Adrenal gland (tissue), 12 donors: ENCODE results near the gene RPS6KL1. TPM values are rescaled to one million over a fixed set of nuclear protein-coding genes. Genes with fewer than 3 reads are reported as not detected.

Source experiments
- DNase-seq, 7 donors: peaks; one replicate each; pipeline ENCODE4 v3.0.0-alpha.2; 2019 to 2020
- H3K27ac ChIP-seq, 5 donors: fragments of 200-600 bp; sonication (generic) in 4 of 5; 1 replicate in 3 of 5; 2 replicates in 2 of 5; pipeline versions ENCODE4 v1.5.1 to v1.8.0; 2016 to 2020; ENCODE audit warnings: mild to moderate bottlenecking in 1 of 5
- H3K27me3 ChIP-seq: fragments of 200-600 bp; 2 replicates; pipeline ENCODE4 v1.8.0; 2021
- H3K36me3 ChIP-seq, 2 donors: fragments of 200-600 bp; replicated peaks in 1 of 2; 1 replicate in 1 of 2; 2 replicates in 1 of 2; pipeline versions ENCODE4 v1.5.1 to v1.8.0; 2018 to 2022
- H3K4me1 ChIP-seq, 2 donors: fragments of 200-600 bp; replicated peaks in 1 of 2; 1 replicate in 1 of 2; 2 replicates in 1 of 2; pipeline versions ENCODE4 v1.5.1 to v1.8.0; 2018 to 2021
- H3K4me3 ChIP-seq, 4 donors: fragments of 200-600 bp; sonication (generic) in 3 of 4; one replicate each; pipeline ENCODE4 v1.5.1; 2016 to 2018
- H3K9me3 ChIP-seq, 3 donors: fragments of 200-600 bp; sonication (generic) in 1 of 3; replicated peaks in 1 of 3; 1 replicate in 2 of 3; 2 replicates in 1 of 3; pipeline versions ENCODE4 v1.5.1 to v1.8.0; 2016 to 2021
- POLR2A ChIP-seq, 2 donors: fragments of 450-650 bp; IDR thresholded peaks; one replicate each; pipeline ENCODE4 v1.6.1; 2017; ENCODE audit warnings: antibody characterized with exemption in 2 of 2, mild to moderate bottlenecking in 2 of 2, moderate library complexity in 1 of 2
- WGBS, 4 donors: extraction: QIAGEN DNeasy Blood & Tissue Kit in 2 of 4; methylation state at CpG; one replicate each; pipeline versions ENCODE4 v1.1.5 to v1.1.7; 2013 to 2017; 5-methylcytosine and 5-hydroxymethylcytosine counted together
- intact Hi-C, 2 donors: fragments of 100-400 bp; cut with DNase I; formaldehyde crosslinking; loops; one replicate each; pipeline versions ENCODE4 v1.14.1 to v1.15.0; 2022 to 2023
- polyA plus RNA-seq, 3 donors: library from polyadenylated mRNA; stranded (reverse); fragments of 200-250 nt in 2 of 3; fragments of 350-450 nt in 1 of 3; fragmentation: Illumina TruSeq in 1 of 3; extraction: RNeasy Lipid Tissue Mini Kit (QIAGEN cat#74804) in 1 of 3; gene quantifications; one replicate each; pipeline ENCODE4 v1.2.3, GENCODE V29; 2013 to 2014
- total RNA-seq, 9 donors: library from RNA; depleted of rRNA in 4 of 9; stranded (reverse); fragments of >200 nt in 4 of 9; fragments of 120-200 nt in 1 of 9; fragmentation: NEBNext Ultra II Directional in 1 of 9; extraction: Animal tissue kit (Norgen Biotek cat#: 25700) in 1 of 9; gene quantifications; one replicate each; pipeline versions ENCODE4 v1.1.0 to v1.2.4, GENCODE V29; 2013 to 2023
- TF ChIP-seq, protein P1 (sequence below), 6 experiments: fragments of 450-650 bp in 4 of 6; fragments of 200-600 bp in 2 of 6; sonication (generic) in 1 of 6; IDR thresholded peaks; 1 replicate in 5 of 6; 2 replicates in 1 of 6; pipeline versions ENCODE4 v1.5.1 to v1.8.0; 2016 to 2021; ENCODE audit warnings: antibody characterized with exemption in 6 of 6, mild to moderate bottlenecking in 2 of 6, moderate library complexity in 1 of 6
- donor health status: healthy with polysubstance abuse.
- donor health status: Bipolar disorder and iron deficiency.
- donor health status: DM: yes; HTN: yes; CAD: no.
- donor health status: DM: no; HTN: no; CAD: no.
- donor health status: DM: no; HTN: no; CAD: no.
- donor health status: DM: yes; HTN: yes; CAD: no.

RPS6KL1 gene
- total and polyA plus RNA-seq, 12 donors = 2.0 to 28.2 (median 5.3) TPM

GRCh38 chr14:74907744-74908143 lies 15.3 kb downstream of the RPS6KL1 start:
- intact Hi-C loops = loop anchor here (5.0 kb wide), 1 partner anchor 45 kb away; no protein-coding TSS in a partner anchor
- TF ChIP-seq, protein P1, sequence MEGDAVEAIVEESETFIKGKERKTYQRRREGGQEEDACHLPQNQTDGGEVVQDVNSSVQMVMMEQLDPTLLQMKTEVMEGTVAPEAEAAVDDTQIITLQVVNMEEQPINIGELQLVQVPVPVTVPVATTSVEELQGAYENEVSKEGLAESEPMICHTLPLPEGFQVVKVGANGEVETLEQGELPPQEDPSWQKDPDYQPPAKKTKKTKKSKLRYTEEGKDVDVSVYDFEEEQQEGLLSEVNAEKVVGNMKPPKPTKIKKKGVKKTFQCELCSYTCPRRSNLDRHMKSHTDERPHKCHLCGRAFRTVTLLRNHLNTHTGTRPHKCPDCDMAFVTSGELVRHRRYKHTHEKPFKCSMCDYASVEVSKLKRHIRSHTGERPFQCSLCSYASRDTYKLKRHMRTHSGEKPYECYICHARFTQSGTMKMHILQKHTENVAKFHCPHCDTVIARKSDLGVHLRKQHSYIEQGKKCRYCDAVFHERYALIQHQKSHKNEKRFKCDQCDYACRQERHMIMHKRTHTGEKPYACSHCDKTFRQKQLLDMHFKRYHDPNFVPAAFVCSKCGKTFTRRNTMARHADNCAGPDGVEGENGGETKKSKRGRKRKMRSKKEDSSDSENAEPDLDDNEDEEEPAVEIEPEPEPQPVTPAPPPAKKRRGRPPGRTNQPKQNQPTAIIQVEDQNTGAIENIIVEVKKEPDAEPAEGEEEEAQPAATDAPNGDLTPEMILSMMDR (IDR thresholded peaks at IDR 0.05) = no peak
- no peak for TF ChIP-seq POLR2A (IDR thresholded peaks at IDR 0.05)
- Histone ChIP-seq H3K9me3 (no peaks in the 10 kb centered on the region), H3K27ac (peak overlapping the region in 1 of 5 donors; percentile 34), H3K27me3 (no peaks in the 10 kb centered on the region), H3K4me1 (peaks cover 0 to 6% of the 10 kb centered on the region in 2 donors), H3K4me3 (no peak overlapping the region), H3K36me3 (peaks cover 0 to 6% of the 10 kb centered on the region in 2 donors)
- peak in 1 of 7 donors; percentile 19 for DNase-seq
- WGBS, 4 donors = 47 to 61% (median 54%) methylated on average over 6 of the region's 6 CpGs

DNA sequence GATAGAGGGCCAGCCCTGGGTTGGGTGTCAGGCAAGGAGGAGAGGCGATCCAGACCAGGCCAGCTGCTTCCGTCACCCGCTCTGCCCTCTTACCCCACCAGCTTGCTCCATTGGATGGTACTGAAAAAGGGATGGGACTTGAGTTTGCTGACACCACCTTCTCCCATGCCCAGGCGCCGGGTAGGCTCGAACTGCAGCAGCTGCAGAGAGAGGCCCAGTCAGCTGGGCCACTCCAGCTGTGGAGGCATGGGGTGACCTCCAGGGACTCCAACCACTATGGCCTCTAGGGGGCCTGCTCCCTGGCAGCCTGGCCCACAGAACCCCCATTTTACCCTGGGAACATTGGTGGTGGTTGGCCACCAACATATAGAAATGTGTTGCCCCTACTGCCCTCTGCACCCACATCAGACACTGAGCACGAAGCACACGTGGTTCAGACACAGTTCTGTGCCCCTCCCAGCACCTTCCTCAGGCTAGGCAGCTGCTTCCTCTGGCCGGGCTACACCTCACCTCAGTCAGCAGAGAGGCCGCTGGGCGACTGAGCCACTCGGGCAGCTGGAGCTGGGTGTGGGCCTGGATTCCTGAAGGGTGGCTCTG lies 16.0 kb downstream of the RPS6KL1 start:
- H3K4me1 ChIP-seq = peaks cover 0 to 6% of the 10 kb centered on the region in 2 donors
- no peaks in the 10 kb centered on the region for H3K27me3 ChIP-seq
- no peaks in the 10 kb centered on the region for H3K9me3 ChIP-seq
- no peak for DNase-seq
- H3K4me3 ChIP-seq = no peak overlapping the region
- intact Hi-C loops = loop anchor here (5.0 kb wide), 1 partner anchor 45 kb away; no protein-coding TSS in a partner anchor
- 77 to 94% (median 83%) methylated on average over 7 to 12 of the region's 12 CpGs for WGBS, 4 donors
- TF ChIP-seq, protein P1 (IDR thresholded peaks at IDR 0.05) = peak in 1 of 6 experiments; percentile 8
- TF ChIP-seq POLR2A (IDR thresholded peaks at IDR 0.05) = no peak
- H3K27ac ChIP-seq = peak overlapping the region in 1 of 5 donors; percentile 34
- peaks cover 0 to 13% of the 10 kb centered on the region in 2 donors for H3K36me3 ChIP-seq

- H3K9me3 ChIP-seq = no peaks in the 10 kb centered on the region
- H3K4me3 ChIP-seq = no peak overlapping the region
- no peak overlapping the region for H3K27ac ChIP-seq
- H3K27me3 ChIP-seq = no peaks in the 10 kb centered on the region
- peaks cover 0 to 6% of the 10 kb centered on the region in 2 donors for H3K4me1 ChIP-seq
- peak; percentile 69 to 91 (median 77) for DNase-seq
- 41 to 100% (median 45%) methylated on average over 2 to 14 of the region's 14 CpGs for WGBS, 4 donors
- no peak for TF ChIP-seq POLR2A (IDR thresholded peaks at IDR 0.05)
- TF ChIP-seq, protein P1 (IDR thresholded peaks at IDR 0.05) = peak; percentile 89 to 96 (median 94)
- intact Hi-C loops = loop anchor here (5.0 kb wide), 1 partner anchor 43 kb away; no protein-coding TSS in a partner anchor
- peaks cover 0 to 26% of the 10 kb centered on the region in 2 donors for H3K36me3 ChIP-seq
Measured at GRCh38 chr14:74905595-74906142, 17.4 kb downstream of the RPS6KL1 start.

- Histone ChIP-seq H3K27me3 (no peaks in the 10 kb centered on the region), H3K27ac (no peak overlapping the region), H3K9me3 (no peaks in the 10 kb centered on the region), H3K4me1 (peaks cover 0 to 6% of the 10 kb centered on the region in 2 donors), H3K4me3 (no peak overlapping the region), H3K36me3 (peaks cover 0 to 34% of the 10 kb centered on the region in 2 donors)
- DNase-seq = peak in 3 of 7 donors; percentile 26 to 47 (median 38)
- intact Hi-C loops = loop anchor here (5.0 kb wide), 1 partner anchor 43 kb away; no protein-coding TSS in a partner anchor
- TF ChIP-seq, protein P1 (IDR thresholded peaks at IDR 0.05) = no peak
- TF ChIP-seq POLR2A (IDR thresholded peaks at IDR 0.05) = no peak
- 76 to 86% (median 78%) methylated on average over 6 of the region's 6 CpGs for WGBS, 4 donors
Measured at GRCh38 chr14:74904635-74905503, 18.2 kb downstream of the RPS6KL1 start.
